NB4 (cell line): ENCODE data around the gene FBXW11.

Experiments used
- CTCF ChIP-seq: IDR thresholded peaks from one replicate; pipeline ENCODE4 v1.5.1; 2012; ENCODE audit warnings: low read depth, low read length
- MAX ChIP-seq: IDR thresholded peaks from 2 replicates; pipeline ENCODE4 v1.6.1; 2011; ENCODE audit warnings: low read depth, low read length
- POLR2A ChIP-seq: IDR thresholded peaks from 2 replicates; pipeline ENCODE4 v1.6.1; 2011; ENCODE audit warnings: mild to moderate bottlenecking; ENCODE audit not compliant: insufficient read length; ENCODE audit errors: extremely low read depth

GRCh38 chr5:171825051-171825450 is 181.4 kb downstream of the FBXW11 start:
- TF ChIP-seq CTCF: no peak
- no peak for TF ChIP-seq POLR2A
- no peak for TF ChIP-seq MAX
